Measurements from ENCODE around the gene CETN3. TPM values are rescaled to one million over a fixed set of nuclear protein-coding genes. Genes with fewer than 3 reads are reported as not detected.

Gene CETN3
- total RNA-seq, 1 donor from 2014 or later = 15.3 TPM

Other genes starting within 250 kb of the CETN3 start
- gene MBLAC2, start 65.0 kb upstream of the CETN3 start, total RNA-seq = 5.5 TPM
- 1.2 TPM for gene POLR3G, start 65.1 kb upstream of the CETN3 start, total RNA-seq
- 18.7 TPM for gene LYSMD3, start 119.8 kb upstream of the CETN3 start, total RNA-seq
- 31.9 TPM for gene ADGRV1, start 149.0 kb upstream of the CETN3 start, total RNA-seq